Neural cell (in vitro differentiated cells): ENCODE measurements around the gene JPT1. TPM values are rescaled to one million over a fixed set of nuclear protein-coding genes. Genes with fewer than 3 reads are reported as not detected.

Experiments
- H2AFZ ChIP-seq: fragments of 200-600, 300-800 bp; sonication (generic), shearing (Covaris generic); 2 replicates; pipeline ENCODE4 v1.6.0; 2014; ENCODE audit warnings: low read depth, mild to moderate bottlenecking, antibody characterized with exemption, low read length, moderate library complexity
- H3F3A ChIP-seq: fragments of 200-600 bp; shearing (Covaris generic); 2 replicates; pipeline ENCODE4 v1.6.1; 2016; ENCODE audit warnings: mild to moderate bottlenecking, moderate library complexity, mixed read lengths, antibody characterized with exemption, low read length; ENCODE audit not compliant: insufficient read depth, poor library complexity, severe bottlenecking
- H3K27ac ChIP-seq: fragments of 200-600, 300-800 bp; sonication (generic), shearing (Covaris generic); 2 replicates; pipeline ENCODE4 v1.5.1; 2014; ENCODE audit warnings: mild to moderate bottlenecking, low read length, moderate library complexity
- H3K27me3 ChIP-seq: fragments of 300-800, 200-600 bp; sonication (generic), shearing (Covaris generic); 2 replicates; pipeline ENCODE4 v1.6.0; 2014; ENCODE audit warnings: mild to moderate bottlenecking, low read depth, low read length, moderate library complexity; ENCODE audit not compliant: insufficient read depth
- H3K36me3 ChIP-seq: fragments of 300-800, 200-600 bp; sonication (generic), shearing (Covaris generic); 2 replicates; pipeline ENCODE4 v1.5.1; 2014; ENCODE audit warnings: mild to moderate bottlenecking, antibody characterized with exemption, low read length, moderate library complexity; ENCODE audit not compliant: insufficient read depth
- H3K4me2 ChIP-seq: fragments of 300-800, 200-600 bp; sonication (generic), shearing (Covaris generic); 2 replicates; pipeline ENCODE4 v1.6.0; 2014; ENCODE audit warnings: mild to moderate bottlenecking, low read length
- H3K4me3 ChIP-seq: fragments of 300-800, 200-600 bp; sonication (generic), shearing (Covaris generic); 2 replicates; pipeline ENCODE4 v1.5.1; 2014; ENCODE audit warnings: mild to moderate bottlenecking, low read length, moderate library complexity
- H3K79me2 ChIP-seq: fragments of 200-600 bp; shearing (Covaris generic); replicated peaks from 2 replicates; pipeline ENCODE4 v1.6.0; 2014; ENCODE audit warnings: mild to moderate bottlenecking, low read length, moderate library complexity; ENCODE audit not compliant: insufficient read depth
- H3K9ac ChIP-seq: fragments of 300-800, 200-600 bp; sonication (generic), shearing (Covaris generic); 2 replicates; pipeline ENCODE4 v1.6.1; 2016; ENCODE audit warnings: mild to moderate bottlenecking, low read length, mixed read lengths
- H3K9me2 ChIP-seq: fragments of 200-600 bp; shearing (Covaris generic); 2 replicates; pipeline ENCODE4 v1.6.1; 2016; ENCODE audit warnings: mild to moderate bottlenecking, low read length, mixed read lengths; ENCODE audit not compliant: insufficient read depth
- H3K9me3 ChIP-seq: fragments of 200-600, 300-800 bp; sonication (generic), shearing (Covaris generic); 2 replicates; pipeline ENCODE4 v1.6.1; 2016; ENCODE audit warnings: mild to moderate bottlenecking, mixed run types, low read length, moderate library complexity, mixed read lengths
- H4K20me1 ChIP-seq: fragments of 200-600 bp; shearing (Covaris generic); 2 replicates; pipeline ENCODE4 v1.6.1; 2016; ENCODE audit warnings: mild to moderate bottlenecking, mixed run types; ENCODE audit not compliant: insufficient read depth
- EP300 ChIP-seq: fragments of 450-650 bp; conservative IDR thresholded peaks from 2 replicates; pipeline ENCODE4 v1.6.1; 2014; ENCODE audit warnings: antibody characterized with exemption, mild to moderate bottlenecking, moderate library complexity; ENCODE audit not compliant: poor library complexity, severe bottlenecking
- EZH2 ChIP-seq: fragments of 200-600, 300-800 bp; shearing (Covaris generic), sonication (generic); IDR thresholded peaks from 2 replicates; pipeline ENCODE4 v1.6.1; 2014; ENCODE audit warnings: antibody characterized with exemption, low read length, borderline replicate concordance, mild to moderate bottlenecking; ENCODE audit not compliant: insufficient read depth, poor library complexity, severe bottlenecking
- POLR2AphosphoS5 ChIP-seq: IDR thresholded peaks from 2 replicates; pipeline ENCODE4 v1.6.1; 2012
- RAD21 ChIP-seq: fragments of 450-650 bp; conservative IDR thresholded peaks from 2 replicates; pipeline ENCODE4 v1.6.1; 2014; ENCODE audit warnings: antibody characterized with exemption, mild to moderate bottlenecking, moderate library complexity
- REST ChIP-seq: IDR thresholded peaks from 2 replicates; pipeline ENCODE4 v1.6.1; 2012; ENCODE audit warnings: borderline replicate concordance
- SMC3 ChIP-seq: fragments of 450-650 bp; conservative IDR thresholded peaks from 2 replicates; pipeline ENCODE4 v1.6.1; 2014; ENCODE audit warnings: antibody characterized with exemption, mild to moderate bottlenecking, moderate library complexity; ENCODE audit not compliant: poor library complexity
- TAF1 ChIP-seq: IDR thresholded peaks from 2 replicates; pipeline ENCODE4 v1.6.1; 2012; ENCODE audit warnings: low read depth
- polyA plus RNA-seq: library from polyadenylated mRNA; depleted of rRNA; stranded (reverse); fragments of >200 nt; gene quantifications from 2 replicates; pipeline ENCODE4 v1.2.3, GENCODE V29; 2014
- TF ChIP-seq, protein P1 (sequence below): fragments of 450-650 bp; IDR thresholded peaks from 2 replicates; pipeline ENCODE4 v1.5.1; 2014; ENCODE audit warnings: antibody characterized with exemption, mild to moderate bottlenecking, moderate library complexity; ENCODE audit not compliant: poor library complexity, severe bottlenecking

Gene JPT1
- polyA plus RNA-seq, 1 donor from 2014 or later = 1,721 TPM

- TF ChIP-seq REST (no peak), EP300 (no peak)
These were observed 55.5 kb downstream of the JPT1 start (continued) for GRCh38 chr17:75098861-75099260.

GRCh38 chr17:75097865-75098264 is 56.4 kb downstream of the JPT1 start:
- Histone ChIP-seq H3K9me2 (no peaks in the 10 kb centered on the region), H3K79me2 (no peaks in the 10 kb centered on the region), H3K27ac (no peak overlapping the region), H3K4me2 (no peak overlapping the region), H3K4me3 (no peak overlapping the region), H3K36me3 (no peaks in the 10 kb centered on the region), H3K9me3 (no peaks in the 10 kb centered on the region), H2AFZ (no peak overlapping the region), H3F3A (no peaks in the 10 kb centered on the region), H4K20me1 (no peaks in the 10 kb centered on the region), H3K27me3 (no peaks in the 10 kb centered on the region), H3K9ac (no peak overlapping the region)
- TF ChIP-seq SMC3 (no peak), POLR2AphosphoS5 (no peak), EP300 (no peak), TAF1 (no peak), RAD21 (no peak), EZH2 (no peak)

- Histone ChIP-seq H3K4me2 (no peak overlapping the region), H3K9ac (no peak overlapping the region), H3K27me3 (no peaks in the 10 kb centered on the region), H3K9me2 (no peaks in the 10 kb centered on the region), H3K79me2 (no peaks in the 10 kb centered on the region), H3K27ac (no peak overlapping the region), H3K9me3 (no peaks in the 10 kb centered on the region), H3K4me3 (no peak overlapping the region), H3K36me3 (no peaks in the 10 kb centered on the region), H4K20me1 (no peaks in the 10 kb centered on the region), H2AFZ (no peak overlapping the region), H3F3A (no peaks in the 10 kb centered on the region)
- no peak for TF ChIP-seq EZH2
- TF ChIP-seq TAF1 = no peak
- TF ChIP-seq POLR2AphosphoS5 = no peak
- TF ChIP-seq, protein P1, sequence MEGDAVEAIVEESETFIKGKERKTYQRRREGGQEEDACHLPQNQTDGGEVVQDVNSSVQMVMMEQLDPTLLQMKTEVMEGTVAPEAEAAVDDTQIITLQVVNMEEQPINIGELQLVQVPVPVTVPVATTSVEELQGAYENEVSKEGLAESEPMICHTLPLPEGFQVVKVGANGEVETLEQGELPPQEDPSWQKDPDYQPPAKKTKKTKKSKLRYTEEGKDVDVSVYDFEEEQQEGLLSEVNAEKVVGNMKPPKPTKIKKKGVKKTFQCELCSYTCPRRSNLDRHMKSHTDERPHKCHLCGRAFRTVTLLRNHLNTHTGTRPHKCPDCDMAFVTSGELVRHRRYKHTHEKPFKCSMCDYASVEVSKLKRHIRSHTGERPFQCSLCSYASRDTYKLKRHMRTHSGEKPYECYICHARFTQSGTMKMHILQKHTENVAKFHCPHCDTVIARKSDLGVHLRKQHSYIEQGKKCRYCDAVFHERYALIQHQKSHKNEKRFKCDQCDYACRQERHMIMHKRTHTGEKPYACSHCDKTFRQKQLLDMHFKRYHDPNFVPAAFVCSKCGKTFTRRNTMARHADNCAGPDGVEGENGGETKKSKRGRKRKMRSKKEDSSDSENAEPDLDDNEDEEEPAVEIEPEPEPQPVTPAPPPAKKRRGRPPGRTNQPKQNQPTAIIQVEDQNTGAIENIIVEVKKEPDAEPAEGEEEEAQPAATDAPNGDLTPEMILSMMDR = no peak
These were observed 58.2 kb downstream of the JPT1 start for GRCh38 chr17:75096082-75096625.
